ENCODE results near the gene AP2B1.

Gene AP2B1

DNA sequence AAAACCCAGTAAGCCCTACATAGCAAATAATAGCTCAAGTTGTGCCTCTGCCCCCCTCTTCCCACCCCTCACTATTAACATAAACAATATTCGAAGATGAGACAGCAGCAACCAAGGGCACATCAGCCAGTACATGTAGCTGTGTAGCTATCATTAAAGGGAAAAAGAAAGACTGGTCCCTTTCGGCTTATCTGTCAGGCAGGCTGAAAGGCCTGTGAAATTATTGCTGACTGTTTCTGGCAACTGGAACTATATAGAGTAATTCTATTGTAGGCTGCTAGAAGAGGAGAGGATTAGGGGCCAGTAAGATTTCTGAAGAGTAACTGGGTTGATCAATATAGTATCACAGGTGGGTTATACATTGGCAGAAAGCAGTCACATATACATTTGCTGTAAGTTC is 107.8 kb downstream of the AP2B1 start:
- no peak overlapping the region for H3K9ac ChIP-seq (ENCODE audit: low read length)
- no peaks in the 10 kb centered on the region for H3K9me2 ChIP-seq (replicated peaks; ENCODE audit: insufficient read depth, low read length)
- H2AFZ ChIP-seq (ENCODE audit: low read depth, low read length, severe bottlenecking): no peak overlapping the region
- H3K4me3 ChIP-seq (ENCODE audit: insufficient read depth, low read length, poor library complexity, severe bottlenecking): no peak overlapping the region
- H3K36me3 ChIP-seq (ENCODE audit: low read length): 0 out of 2 replicates have a peak, but pooled peaks cover 3% of the 10 kb centered on the region
- H3F3A ChIP-seq (ENCODE audit: insufficient read depth): no peaks in the 10 kb centered on the region
- no peaks in the 10 kb centered on the region for H3K27me3 ChIP-seq (ENCODE audit: low read length)
- no peaks in the 10 kb centered on the region for H3K79me2 ChIP-seq (ENCODE audit: insufficient read depth, low read length)
- H3K9me3 ChIP-seq (ENCODE audit: insufficient read depth, low read length): no peaks in the 10 kb centered on the region
- TF ChIP-seq, protein P1, sequence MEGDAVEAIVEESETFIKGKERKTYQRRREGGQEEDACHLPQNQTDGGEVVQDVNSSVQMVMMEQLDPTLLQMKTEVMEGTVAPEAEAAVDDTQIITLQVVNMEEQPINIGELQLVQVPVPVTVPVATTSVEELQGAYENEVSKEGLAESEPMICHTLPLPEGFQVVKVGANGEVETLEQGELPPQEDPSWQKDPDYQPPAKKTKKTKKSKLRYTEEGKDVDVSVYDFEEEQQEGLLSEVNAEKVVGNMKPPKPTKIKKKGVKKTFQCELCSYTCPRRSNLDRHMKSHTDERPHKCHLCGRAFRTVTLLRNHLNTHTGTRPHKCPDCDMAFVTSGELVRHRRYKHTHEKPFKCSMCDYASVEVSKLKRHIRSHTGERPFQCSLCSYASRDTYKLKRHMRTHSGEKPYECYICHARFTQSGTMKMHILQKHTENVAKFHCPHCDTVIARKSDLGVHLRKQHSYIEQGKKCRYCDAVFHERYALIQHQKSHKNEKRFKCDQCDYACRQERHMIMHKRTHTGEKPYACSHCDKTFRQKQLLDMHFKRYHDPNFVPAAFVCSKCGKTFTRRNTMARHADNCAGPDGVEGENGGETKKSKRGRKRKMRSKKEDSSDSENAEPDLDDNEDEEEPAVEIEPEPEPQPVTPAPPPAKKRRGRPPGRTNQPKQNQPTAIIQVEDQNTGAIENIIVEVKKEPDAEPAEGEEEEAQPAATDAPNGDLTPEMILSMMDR (IDR thresholded peaks at IDR 0.05; ENCODE audit: insufficient read depth, low read length, poor library complexity, severe bottlenecking): no peak
- no peak for TF ChIP-seq EZH2phosphoT487 (conservative IDR thresholded peaks at IDR 0.05; ENCODE audit: low read length)
- H4K20me1 ChIP-seq (ENCODE audit: low read depth, low read length): no peaks in the 10 kb centered on the region
- H3K4me2 ChIP-seq (ENCODE audit: low read depth, low read length, poor library complexity, severe bottlenecking): no peak overlapping the region
- no peak overlapping the region for H3K27ac ChIP-seq (ENCODE audit: low read depth, low read length)

DNA sequence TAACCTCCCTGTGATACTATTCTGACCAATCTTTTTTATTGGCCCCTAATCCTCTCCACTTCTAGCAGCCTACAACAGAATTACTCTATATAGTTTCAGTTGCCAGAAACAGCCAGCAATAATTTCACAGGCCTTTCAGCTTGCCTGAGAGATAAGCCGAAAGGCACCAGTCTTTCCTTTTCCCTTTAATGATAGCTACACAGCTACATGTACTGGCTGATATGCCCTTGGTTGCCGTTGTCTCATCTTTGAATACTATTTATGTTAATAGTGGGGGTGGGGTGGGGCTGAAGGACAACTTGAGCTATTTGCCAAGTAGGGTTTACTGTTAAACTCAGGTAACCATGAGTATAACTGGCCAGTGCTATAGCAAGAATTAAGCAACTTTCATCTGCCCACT is 108.5 kb downstream of the AP2B1 start:
- Histone ChIP-seq H3F3A (ENCODE audit: insufficient read depth) (no peaks in the 10 kb centered on the region), H3K27me3 (ENCODE audit: low read length) (no peaks in the 10 kb centered on the region), H3K9me3 (ENCODE audit: insufficient read depth, low read length) (no peaks in the 10 kb centered on the region), H3K36me3 (ENCODE audit: low read length) (0 out of 2 replicates have a peak, but pooled peaks cover 3% of the 10 kb centered on the region), H3K9ac (ENCODE audit: low read length) (no peak overlapping the region), H2AFZ (ENCODE audit: low read depth, low read length, severe bottlenecking) (no peak overlapping the region), H3K79me2 (ENCODE audit: insufficient read depth, low read length) (no peaks in the 10 kb centered on the region), H3K9me2 (replicated peaks; ENCODE audit: insufficient read depth, low read length) (no peaks in the 10 kb centered on the region), H3K27ac (ENCODE audit: low read depth, low read length) (no peak overlapping the region), H4K20me1 (ENCODE audit: low read depth, low read length) (no peaks in the 10 kb centered on the region), H3K4me3 (ENCODE audit: insufficient read depth, low read length, poor library complexity, severe bottlenecking) (no peak overlapping the region), H3K4me2 (ENCODE audit: low read depth, low read length, poor library complexity, severe bottlenecking) (no peak overlapping the region)
- no peak for TF ChIP-seq EZH2phosphoT487 (conservative IDR thresholded peaks at IDR 0.05; ENCODE audit: low read length)
- TF ChIP-seq, protein P1 (IDR thresholded peaks at IDR 0.05; ENCODE audit: insufficient read depth, low read length, poor library complexity, severe bottlenecking): no peak

DNA sequence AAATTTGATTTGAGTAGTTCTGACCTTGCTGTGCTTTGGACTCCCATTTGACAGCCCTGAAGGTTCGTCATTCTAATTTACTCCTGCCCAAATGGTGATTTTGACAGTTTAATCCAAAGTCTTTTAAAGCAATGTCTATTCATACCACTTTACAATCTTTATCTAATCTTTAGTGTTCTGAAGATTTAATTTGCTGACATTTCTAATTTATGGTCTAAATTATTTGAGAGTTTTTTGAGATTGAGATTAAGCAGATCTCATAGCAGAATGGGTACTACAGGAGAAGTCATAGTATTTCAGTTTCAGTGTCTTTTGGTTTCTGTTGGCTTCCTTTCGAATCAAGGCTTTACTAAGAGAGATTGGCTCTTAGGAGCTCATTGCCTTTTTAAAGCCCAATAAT is 111.7 kb downstream of the AP2B1 start:
- Histone ChIP-seq H3K36me3 (ENCODE audit: low read length) (0 out of 2 replicates have a peak, but pooled peaks cover 2% of the 10 kb centered on the region), H3K27ac (ENCODE audit: low read depth, low read length) (no peak overlapping the region)

More for the DNA sequence above, 111.7 kb downstream of the AP2B1 start:
- Histone ChIP-seq H4K20me1 (ENCODE audit: low read depth, low read length) (no peaks in the 10 kb centered on the region), H3K4me3 (ENCODE audit: insufficient read depth, low read length, poor library complexity, severe bottlenecking) (no peak overlapping the region), H3K9me3 (ENCODE audit: insufficient read depth, low read length) (no peaks in the 10 kb centered on the region), H3K27me3 (ENCODE audit: low read length) (no peaks in the 10 kb centered on the region), H3F3A (ENCODE audit: insufficient read depth) (no peaks in the 10 kb centered on the region), H3K79me2 (ENCODE audit: insufficient read depth, low read length) (no peaks in the 10 kb centered on the region), H3K9ac (ENCODE audit: low read length) (no peak overlapping the region), H2AFZ (ENCODE audit: low read depth, low read length, severe bottlenecking) (no peak overlapping the region), H3K4me2 (ENCODE audit: low read depth, low read length, poor library complexity, severe bottlenecking) (no peak overlapping the region), H3K9me2 (replicated peaks; ENCODE audit: insufficient read depth, low read length) (no peaks in the 10 kb centered on the region)
- no peak for TF ChIP-seq EZH2phosphoT487 (conservative IDR thresholded peaks at IDR 0.05; ENCODE audit: low read length)
- TF ChIP-seq, protein P1 (IDR thresholded peaks at IDR 0.05; ENCODE audit: insufficient read depth, low read length, poor library complexity, severe bottlenecking): no peak

Data from SU-DHL-6 (cell line).